NCI-H345 (cell line): Measurements from ENCODE around the gene UGT2B28.
"Not testable (repeated sequence)": the region's sequence is repeated elsewhere in the genome, so short reads cannot be mapped to it uniquely, and the experiment has no call there.

Experiments
- DNase-seq: peaks from one replicate; lab custom pipeline; 2025; lab: John Stamatoyannopoulos, UW

Gene UGT2B28

GRCh38 chr4:69280081-69280480 lies at the start of gene UGT2B28:
TSS of gene UGT2B28 (plus strand) at chr4:69280475. CDS start at chr4:69280501, 26 bp downstream.
- not testable (repeated sequence) for DNase-seq

- DNase-seq = no peak
Measured at GRCh38 chr4:69239092-69239491, 41.2 kb upstream of the UGT2B28 start.

- no peak for DNase-seq
Measured at GRCh38 chr4:69239557-69240168, 40.6 kb upstream of the UGT2B28 start.

- DNase-seq = not testable (repeated sequence)
Measured at GRCh38 chr4:69240787-69241186, 39.5 kb upstream of the UGT2B28 start.

- not testable (repeated sequence) for DNase-seq
Measured at GRCh38 chr4:69241746-69242145, 38.5 kb upstream of the UGT2B28 start.

GRCh38 chr4:69242562-69243240 lies 37.6 kb upstream of the UGT2B28 start:
- DNase-seq = not testable (repeated sequence)

- DNase-seq = not testable (repeated sequence)
Measured at GRCh38 chr4:69250884-69251283, 29.4 kb upstream of the UGT2B28 start.

GRCh38 chr4:69253147-69253772 lies 27.0 kb upstream of the UGT2B28 start:
- not testable (repeated sequence) for DNase-seq

GRCh38 chr4:69268612-69269011 lies 11.7 kb upstream of the UGT2B28 start:
- not testable (repeated sequence) for DNase-seq

- DNase-seq = not testable (repeated sequence)
Measured at GRCh38 chr4:69296356-69296755, 16.1 kb downstream of the UGT2B28 start.

GRCh38 chr4:69308426-69309033 lies 28.3 kb downstream of the UGT2B28 start:
- DNase-seq = not testable (repeated sequence)

- not testable (repeated sequence) for DNase-seq
Measured at GRCh38 chr4:69309549-69310076, 29.3 kb downstream of the UGT2B28 start.

- not testable (repeated sequence) for DNase-seq
Measured at GRCh38 chr4:69310262-69310661, 30.0 kb downstream of the UGT2B28 start.

- not testable (repeated sequence) for DNase-seq
Measured at GRCh38 chr4:69317669-69318298, 37.5 kb downstream of the UGT2B28 start.

GRCh38 chr4:69321153-69321729 lies 41.0 kb downstream of the UGT2B28 start:
- no peak for DNase-seq

GRCh38 chr4:69322055-69322454 lies 41.8 kb downstream of the UGT2B28 start:
- no peak for DNase-seq

GRCh38 chr4:69323284-69323683 lies 43.0 kb downstream of the UGT2B28 start:
- no peak for DNase-seq

- DNase-seq = no peak
Measured at GRCh38 chr4:69330345-69331047, 50.2 kb downstream of the UGT2B28 start.

GRCh38 chr4:69331304-69331703 lies 51.0 kb downstream of the UGT2B28 start:
- not testable (repeated sequence) for DNase-seq

- not testable (repeated sequence) for DNase-seq
Measured at GRCh38 chr4:69335485-69335884, 55.2 kb downstream of the UGT2B28 start.

- not testable (repeated sequence) for DNase-seq
Measured at GRCh38 chr4:69343114-69343513, 62.8 kb downstream of the UGT2B28 start.
